Measurements from ENCODE around the gene CDK5RAP2. TPM values are rescaled to one million over a fixed set of nuclear protein-coding genes. Genes with fewer than 3 reads are reported as not detected.

CDK5RAP2 gene
- total RNA-seq, 1 donor from 2014 or later = 40.4 TPM

- Mint-ChIP-seq H3K27ac (ENCODE audit: unreplicated experiment) (no peak overlapping the region), H3K4me3 (ENCODE audit: unreplicated experiment) (no peak overlapping the region), H3K27me3 (ENCODE audit: low read depth) (no peaks in the 10 kb centered on the region), H3K36me3 (ENCODE audit: low read depth) (peaks cover 26% of the 10 kb centered on the region), H3K4me1 (ENCODE audit: low read depth) (peaks cover 63% of the 10 kb centered on the region), H3K9me3 (ENCODE audit: low read depth) (no peaks in the 10 kb centered on the region)
- TF ChIP-seq CTCF (IDR thresholded peaks at IDR 0.05) = no peak
- no peak for DNase-seq (ENCODE audit: low spot score)
These were observed 181.7 kb downstream of the CDK5RAP2 start for GRCh38 chr9:120398286-120398685.

- peak overlapping the region; percentile 52 for H3K27ac Mint-ChIP-seq (ENCODE audit: unreplicated experiment)
- H3K4me1 Mint-ChIP-seq (ENCODE audit: low read depth) = peaks cover 60% of the 10 kb centered on the region
- no peaks in the 10 kb centered on the region for H3K9me3 Mint-ChIP-seq (ENCODE audit: low read depth)
- H3K4me3 Mint-ChIP-seq (ENCODE audit: unreplicated experiment) = no peak overlapping the region
- no peaks in the 10 kb centered on the region for H3K27me3 Mint-ChIP-seq (ENCODE audit: low read depth)
- H3K36me3 Mint-ChIP-seq (ENCODE audit: low read depth) = peaks cover 29% of the 10 kb centered on the region
- DNase-seq (ENCODE audit: low spot score) = no peak
- no peak for TF ChIP-seq CTCF (IDR thresholded peaks at IDR 0.05)
These were observed 182.5 kb downstream of the CDK5RAP2 start for GRCh38 chr9:120397453-120397852.

- peak overlapping the region; percentile 52 for H3K27ac Mint-ChIP-seq (ENCODE audit: unreplicated experiment)
- no peak overlapping the region for H3K4me3 Mint-ChIP-seq (ENCODE audit: unreplicated experiment)
- no peaks in the 10 kb centered on the region for H3K27me3 Mint-ChIP-seq (ENCODE audit: low read depth)
- no peak for DNase-seq (ENCODE audit: low spot score)
- TF ChIP-seq CTCF (IDR thresholded peaks at IDR 0.05) = peak; percentile 24
- H3K9me3 Mint-ChIP-seq (ENCODE audit: low read depth) = no peaks in the 10 kb centered on the region
- peaks cover 56% of the 10 kb centered on the region for H3K4me1 Mint-ChIP-seq (ENCODE audit: low read depth)
- H3K36me3 Mint-ChIP-seq (ENCODE audit: low read depth) = peaks cover 27% of the 10 kb centered on the region
These were observed 183.0 kb downstream of the CDK5RAP2 start for GRCh38 chr9:120396931-120397330.

- H3K27ac Mint-ChIP-seq (ENCODE audit: unreplicated experiment) = peak overlapping the region; percentile 52
- no peak for DNase-seq (ENCODE audit: low spot score)
- peaks cover 29% of the 10 kb centered on the region for H3K36me3 Mint-ChIP-seq (ENCODE audit: low read depth)
- H3K4me1 Mint-ChIP-seq (ENCODE audit: low read depth) = peaks cover 56% of the 10 kb centered on the region
- no peak overlapping the region for H3K4me3 Mint-ChIP-seq (ENCODE audit: unreplicated experiment)
- H3K9me3 Mint-ChIP-seq (ENCODE audit: low read depth) = no peaks in the 10 kb centered on the region
- H3K27me3 Mint-ChIP-seq (ENCODE audit: low read depth) = no peaks in the 10 kb centered on the region
- no peak for TF ChIP-seq CTCF (IDR thresholded peaks at IDR 0.05)
These were observed 183.5 kb downstream of the CDK5RAP2 start for GRCh38 chr9:120396418-120396817.

GRCh38 chr9:120395376-120395775 lies 184.6 kb downstream of the CDK5RAP2 start:
- Mint-ChIP-seq H3K27ac (ENCODE audit: unreplicated experiment) (no peak overlapping the region), H3K9me3 (ENCODE audit: low read depth) (no peaks in the 10 kb centered on the region), H3K27me3 (ENCODE audit: low read depth) (no peaks in the 10 kb centered on the region), H3K4me3 (ENCODE audit: unreplicated experiment) (no peak overlapping the region), H3K4me1 (ENCODE audit: low read depth) (peaks cover 56% of the 10 kb centered on the region), H3K36me3 (ENCODE audit: low read depth) (peaks cover 35% of the 10 kb centered on the region)
- DNase-seq (ENCODE audit: low spot score) = no peak
- no peak for TF ChIP-seq CTCF (IDR thresholded peaks at IDR 0.05)
